ENCODE results near the gene ADTRP. TPM values are rescaled to one million over a fixed set of nuclear protein-coding genes. Genes with fewer than 3 reads are reported as not detected.

ADTRP gene
- total RNA-seq, 1 experiment from 2014 or later = 0.50 TPM

GRCh38 chr6:11784341-11784740, 5.7 kb upstream of the ADTRP start:
- TF ChIP-seq PRDM15 (CRISPR knock-in tag; IDR thresholded peaks at IDR 0.05) (no peak), STAT6 (CRISPR knock-in tag; conservative IDR thresholded peaks at IDR 0.05; ENCODE audit: low read depth) (no peak), ZNF121 (CRISPR knock-in tag; IDR thresholded peaks at IDR 0.05) (no peak), ESRRA (CRISPR knock-in tag; IDR thresholded peaks at IDR 0.05; ENCODE audit: borderline replicate concordance) (no peak), TCF7 (CRISPR knock-in tag; IDR thresholded peaks at IDR 0.05; ENCODE audit: low read depth) (no peak), JUN (CRISPR knock-in tag; IDR thresholded peaks at IDR 0.05) (no peak), E2F1 (CRISPR knock-in tag; IDR thresholded peaks at IDR 0.05) (no peak), CTCF (IDR thresholded peaks at IDR 0.05) (no peak), JAZF1 (CRISPR knock-in tag; IDR thresholded peaks at IDR 0.05) (no peak), ELF4 (CRISPR knock-in tag; IDR thresholded peaks at IDR 0.05; ENCODE audit: low read depth) (no peak)
- DNase-seq (ENCODE audit: low spot score) (no peak), ATAC-seq (no peak)
- Mint-ChIP-seq H3K4me1 (peaks cover 5% of the 10 kb centered on the region), H3K27me3 (ENCODE audit: low read depth) (no peaks in the 10 kb centered on the region), H3K27ac (no peak overlapping the region), H3K4me3 (no peak overlapping the region), H3K9me3 (peaks cover 7% of the 10 kb centered on the region; the same call in 1 of the 2 replicates), H3K36me3 (no peaks in the 10 kb centered on the region)
- CTCF ChIA-PET = no interaction called here
- POLR2A ChIA-PET = interaction anchor here (0.6 kb wide), 1 partner anchor 443 kb away, joined by 4 read pairs; no protein-coding TSS in a partner anchor

GRCh38 chr6:11783524-11784064, 5.0 kb upstream of the ADTRP start:
- CTCF ChIA-PET = no interaction called here
- no peaks in the 10 kb centered on the region for H3K36me3 Mint-ChIP-seq
- ATAC-seq = no peak
- no peak overlapping the region for H3K27ac Mint-ChIP-seq
- POLR2A ChIA-PET = interaction anchor here (0.6 kb wide), 1 partner anchor 443 kb away, joined by 4 read pairs; no protein-coding TSS in a partner anchor
- H3K9me3 Mint-ChIP-seq = peaks cover 7% of the 10 kb centered on the region; the same call in 1 of the 2 replicates
- no peak overlapping the region for H3K4me3 Mint-ChIP-seq
- H3K4me1 Mint-ChIP-seq = peaks cover 13% of the 10 kb centered on the region
- H3K27me3 Mint-ChIP-seq (ENCODE audit: low read depth) = no peaks in the 10 kb centered on the region
- TF ChIP-seq CTCF (IDR thresholded peaks at IDR 0.05) (no peak), SP1 (CRISPR knock-in tag; conservative IDR thresholded peaks at IDR 0.05) (no peak), E2F5 (CRISPR knock-in tag; IDR thresholded peaks at IDR 0.05) (no peak), ZNF219 (CRISPR knock-in tag; IDR thresholded peaks at IDR 0.05; ENCODE audit: borderline replicate concordance) (no peak), RORB (CRISPR knock-in tag; IDR thresholded peaks at IDR 0.05) (no peak), STAT6 (CRISPR knock-in tag; conservative IDR thresholded peaks at IDR 0.05; ENCODE audit: low read depth) (no peak), KAT7 (CRISPR knock-in tag; IDR thresholded peaks at IDR 0.05; ENCODE audit: borderline replicate concordance) (no peak), NR2C2 (CRISPR knock-in tag; IDR thresholded peaks at IDR 0.05) (no peak), CBFB (CRISPR knock-in tag; IDR thresholded peaks at IDR 0.05; ENCODE audit: low read depth) (no peak)
- no peak for DNase-seq (ENCODE audit: low spot score)
